Dermis microvascular lymphatic vessel endothelial cell (primary cell): ENCODE data around the gene TXLNG. TPM values are rescaled to one million over a fixed set of nuclear protein-coding genes. Genes with fewer than 3 reads are reported as not detected.
"Not testable (repeated sequence)": the region's sequence is repeated elsewhere in the genome, so short reads cannot be mapped to it uniquely, and the experiment has no call there.

ENCODE experiments used
- DNase-seq, 2 donors: peaks; one replicate each; pipeline versions ENCODE4 v3.0.0 to v3.0.0-alpha.2; 2010; ENCODE audit warnings: low read depth in 2 of 2
- total RNA-seq: library from RNA; depleted of rRNA; stranded (reverse); fragments of >200 nt; gene quantifications from 2 replicates; pipeline ENCODE4 v1.2.1, GENCODE V29; 2014

Gene TXLNG
- 4.9 and 5.3 TPM in 2 replicates for total RNA-seq

- peak; percentile 98 to 99 for DNase-seq
Observed at GRCh38 chrX:16786139-16786790, at the start of gene TXLNG. TSS of gene TXLNG (plus strand) at chrX:16786466. CDS start at chrX:16786488, 22 bp downstream.

GRCh38 chrX:16737024-16737423, 49.2 kb upstream of the TXLNG start:
- no peak for DNase-seq

- DNase-seq = no peak
Observed at GRCh38 chrX:16739574-16739973, 46.7 kb upstream of the TXLNG start.

- no peak for DNase-seq
Observed at GRCh38 chrX:16743604-16744325, 42.5 kb upstream of the TXLNG start.

GRCh38 chrX:16745102-16745501, 41.2 kb upstream of the TXLNG start:
- no peak for DNase-seq

GRCh38 chrX:16745659-16746058, 40.6 kb upstream of the TXLNG start:
- no peak for DNase-seq

- no peak for DNase-seq
Observed at GRCh38 chrX:16748425-16748824, 37.8 kb upstream of the TXLNG start.

GRCh38 chrX:16750136-16750535, 36.1 kb upstream of the TXLNG start:
- no peak for DNase-seq

- no peak for DNase-seq
Observed at GRCh38 chrX:16754019-16754418, 32.2 kb upstream of the TXLNG start.

GRCh38 chrX:16756724-16757123, 29.5 kb upstream of the TXLNG start:
- DNase-seq = no peak

- not testable (repeated sequence) for DNase-seq
Observed at GRCh38 chrX:16761500-16761899, 24.8 kb upstream of the TXLNG start.

GRCh38 chrX:16762579-16762978, 23.7 kb upstream of the TXLNG start:
- DNase-seq = no peak

GRCh38 chrX:16765594-16765993, 20.7 kb upstream of the TXLNG start:
- DNase-seq = no peak

GRCh38 chrX:16770970-16771482, 15.2 kb upstream of the TXLNG start:
- DNase-seq = no peak

GRCh38 chrX:16771483-16772398, 14.5 kb upstream of the TXLNG start:
- DNase-seq = peak in 1 of 2 donors; percentile 11

GRCh38 chrX:16772460-16772859, 13.8 kb upstream of the TXLNG start:
- DNase-seq = no peak

- no peak for DNase-seq
Observed at GRCh38 chrX:16774746-16775145, 11.5 kb upstream of the TXLNG start.

- no peak for DNase-seq
Observed at GRCh38 chrX:16778545-16778944, 7.7 kb upstream of the TXLNG start.

- DNase-seq = no peak
Observed at GRCh38 chrX:16778993-16779392, 7.3 kb upstream of the TXLNG start.

- DNase-seq = not testable (repeated sequence)
Observed at GRCh38 chrX:16779815-16780214, 6.5 kb upstream of the TXLNG start.

GRCh38 chrX:16783452-16783851, 2.8 kb upstream of the TXLNG start:
- DNase-seq = no peak

- DNase-seq = not testable (repeated sequence)
Observed at GRCh38 chrX:16784440-16784839, 1.8 kb upstream of the TXLNG start.
